HPDE6-E6E7 (cell line): ENCODE measurements around the gene SLC25A19.
"Not testable (repeated sequence)": the region's sequence is repeated elsewhere in the genome, so short reads cannot be mapped to it uniquely, and the experiment has no call there.

Experiments
- DNase-seq: peaks from one replicate; pipeline ENCODE4 v3.0.0; 2011; ENCODE audit warnings: missing footprints; ENCODE audit errors: extremely low spot score

The SLC25A19 gene

GRCh38 chr17:75267411-75268232 is 21.6 kb downstream of the SLC25A19 start:
- no peak for DNase-seq

GRCh38 chr17:75267153-75267410 is 22.2 kb downstream of the SLC25A19 start:
- DNase-seq, result no peak

GRCh38 chr17:75266316-75267152 is 22.7 kb downstream of the SLC25A19 start:
- DNase-seq, result no peak

DNA sequence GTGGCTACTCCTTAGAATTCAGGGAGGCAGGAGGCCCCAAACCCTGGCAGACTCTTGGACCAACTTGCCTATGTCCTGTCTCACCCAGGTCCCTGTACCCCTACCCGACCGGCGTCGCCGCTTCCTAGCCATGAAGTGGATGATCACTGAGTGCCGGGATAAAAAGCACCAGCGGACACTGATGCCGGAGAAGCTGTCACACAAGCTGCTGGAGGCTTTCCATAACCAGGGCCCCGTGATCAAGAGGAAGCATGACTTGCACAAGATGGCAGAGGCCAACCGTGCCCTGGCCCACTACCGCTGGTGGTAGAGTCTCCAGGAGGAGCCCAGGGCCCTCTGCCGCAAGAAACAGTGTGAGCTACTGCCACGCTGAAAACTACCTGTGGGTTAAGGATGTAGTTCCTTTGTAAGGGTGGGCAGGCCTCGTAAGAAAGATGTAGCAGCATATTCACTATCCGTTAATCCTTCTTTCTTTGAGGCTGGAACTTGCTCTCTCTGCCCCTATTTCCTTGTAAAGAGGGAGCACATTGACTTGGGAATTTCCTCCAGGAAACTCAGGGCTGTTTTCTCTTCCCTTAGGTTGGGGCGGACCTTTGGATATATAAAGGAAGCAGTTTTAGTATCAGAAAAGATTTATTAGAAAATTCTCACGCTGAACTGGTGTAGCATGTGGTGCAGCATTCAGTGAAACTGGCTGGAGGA is 23.5 kb downstream of the SLC25A19 start:
- no peak for DNase-seq

DNA sequence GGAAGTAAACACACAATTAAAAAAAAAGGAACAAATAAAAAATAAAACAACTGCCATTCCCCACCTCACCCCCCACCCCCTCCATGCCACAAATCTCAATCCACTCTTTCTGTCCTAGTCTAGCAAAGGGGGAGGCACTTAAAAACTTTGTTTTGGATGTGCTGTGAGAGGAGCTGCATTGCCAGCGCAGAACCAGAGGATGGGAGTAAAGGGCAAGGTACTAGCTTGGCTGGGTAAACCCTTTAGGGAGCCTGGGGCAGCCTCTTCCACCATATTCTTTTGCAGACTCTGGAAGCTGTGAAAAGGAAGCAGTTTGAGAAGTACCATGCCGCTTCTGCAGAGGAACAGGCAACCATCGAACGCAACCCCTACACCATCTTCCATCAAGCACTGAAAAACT is 26.2 kb downstream of the SLC25A19 start:
- no peak for DNase-seq

DNA sequence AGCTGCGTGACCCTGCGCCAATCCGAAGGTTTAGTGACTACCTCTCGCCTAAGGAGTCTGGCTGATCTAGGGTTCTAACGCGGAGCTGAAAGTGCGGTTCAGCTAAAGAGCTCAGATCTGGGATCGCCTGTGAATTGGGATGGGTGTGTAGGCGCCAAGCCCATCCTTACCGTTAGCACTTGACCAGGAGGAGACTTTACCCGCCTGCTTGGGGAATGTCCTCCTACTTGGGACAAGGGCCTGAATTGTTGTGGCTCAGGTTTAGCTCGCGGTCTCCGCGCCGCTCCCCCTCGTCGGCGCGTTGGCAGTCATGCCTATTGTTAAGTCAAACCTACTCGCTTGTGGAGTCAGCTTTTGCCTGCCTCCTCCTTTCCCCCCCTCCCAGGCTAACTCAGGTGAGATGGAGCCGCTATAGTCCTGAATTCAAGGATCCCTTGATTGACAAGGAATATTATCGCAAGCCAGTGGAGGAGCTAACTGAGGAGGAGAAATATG is 27.1 kb downstream of the SLC25A19 start:
- no peak for DNase-seq

GRCh38 chr17:75261336-75262111 is 27.7 kb downstream of the SLC25A19 start, which contains the start of the genes GGA3 and MRPS7:
Gene GGA3 (minus strand): TSS chr17:75261606. CDS start chr17:75261587, 19 bp downstream.
Gene MRPS7 (plus strand): TSS chr17:75261879. CDS start chr17:75261901, 22 bp downstream.
- peak; percentile 94 for DNase-seq

GRCh38 chr17:75260641-75261335 is 28.4 kb downstream of the SLC25A19 start:
- DNase-seq, result no peak

DNA sequence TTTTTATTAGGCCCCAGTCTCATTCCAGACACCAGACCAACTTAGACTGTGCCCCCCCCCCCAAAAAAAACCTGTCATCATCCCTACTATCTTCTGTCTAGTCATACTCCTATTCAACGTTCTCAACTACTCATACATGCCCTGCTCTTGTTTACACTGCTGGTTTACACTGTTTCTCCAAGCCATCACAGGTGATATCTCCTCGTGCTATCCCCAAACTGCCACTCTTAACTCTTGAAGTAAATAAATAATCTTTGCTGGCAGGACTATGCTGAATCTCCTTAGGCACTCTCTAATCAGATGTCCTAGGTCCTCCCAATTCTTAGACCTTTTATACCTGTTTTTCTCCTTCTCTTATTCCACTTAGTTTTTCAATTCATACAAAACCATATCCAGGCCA is 32.0 kb downstream of the SLC25A19 start:
- not testable (repeated sequence) for DNase-seq

DNA sequence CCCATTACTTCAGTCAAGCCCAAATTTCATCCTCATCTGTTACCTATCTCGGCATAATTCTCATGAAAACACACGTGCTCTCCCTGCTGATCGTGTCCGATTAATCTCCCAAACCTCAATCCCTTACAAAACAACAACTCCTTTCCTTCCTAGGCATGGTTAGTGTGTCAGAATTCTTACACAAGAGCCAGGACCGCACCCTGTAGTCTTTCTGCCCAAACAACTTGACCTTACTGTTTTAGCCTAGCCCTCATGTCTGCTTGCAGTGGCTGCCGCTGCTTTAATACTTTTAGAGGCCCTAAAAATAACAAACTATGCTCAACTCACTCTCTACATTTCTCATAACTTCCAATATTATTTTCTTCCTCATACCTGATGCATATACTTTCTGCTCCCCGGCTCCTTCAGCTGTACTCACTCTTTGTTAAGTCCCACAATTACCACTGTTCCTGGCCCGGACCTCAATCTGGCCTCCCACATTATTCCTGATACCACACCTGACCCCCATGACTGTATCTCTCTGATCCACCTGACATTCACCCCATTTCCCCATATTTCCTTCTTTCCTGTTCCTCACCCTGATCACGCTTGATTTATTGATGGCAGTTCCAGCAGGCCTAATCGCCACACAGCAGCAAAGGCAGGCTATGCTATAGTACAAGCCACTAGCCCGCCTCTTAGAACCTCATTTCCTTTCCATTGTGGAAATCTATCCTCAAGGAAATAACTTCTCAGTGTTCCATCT is 33.1 kb downstream of the SLC25A19 start:
- DNase-seq, result not testable (repeated sequence)

DNA sequence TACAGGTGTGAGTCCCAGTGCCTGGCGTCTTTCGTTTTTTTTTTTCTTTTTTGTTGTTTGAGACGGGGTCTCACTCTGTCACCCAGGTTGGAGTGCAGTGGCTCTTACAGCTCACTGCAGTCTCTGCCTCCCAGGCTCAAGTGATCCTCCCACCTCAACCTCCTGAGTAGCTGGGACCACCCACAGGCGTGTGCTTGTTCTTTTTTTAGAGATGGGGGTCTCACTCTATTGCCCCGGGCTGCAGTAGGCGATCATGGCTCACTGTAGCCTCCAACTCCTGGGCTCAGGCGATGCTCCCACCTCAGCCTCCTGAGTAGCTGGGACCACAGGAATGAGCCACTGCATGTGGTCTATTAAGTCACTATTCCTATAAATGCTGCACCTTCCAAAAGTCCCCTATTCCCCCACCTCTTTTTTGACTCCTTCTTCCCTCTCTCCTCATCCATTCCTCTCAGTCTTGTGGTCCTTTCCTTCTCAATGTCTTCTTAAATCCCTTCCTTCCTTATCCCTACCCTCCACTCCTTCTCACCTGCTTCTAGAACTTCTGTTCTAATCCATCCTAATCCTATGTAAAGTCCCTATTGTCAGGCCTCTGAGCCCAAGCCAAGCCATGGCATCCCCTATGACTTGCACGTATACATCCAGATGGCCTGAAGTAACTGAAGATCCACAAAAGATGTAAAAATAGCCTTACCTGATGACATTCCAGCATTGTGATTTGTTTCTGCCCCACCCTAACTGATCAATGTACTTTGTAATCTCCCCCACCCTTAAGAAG is 37.0 kb downstream of the SLC25A19 start:
- DNase-seq, result no peak

GRCh38 chr17:75250009-75250471 is 39.2 kb downstream of the SLC25A19 start:
- peak; percentile 76 for DNase-seq

GRCh38 chr17:75249564-75249963 is 39.7 kb downstream of the SLC25A19 start:
- DNase-seq, result no peak

DNA sequence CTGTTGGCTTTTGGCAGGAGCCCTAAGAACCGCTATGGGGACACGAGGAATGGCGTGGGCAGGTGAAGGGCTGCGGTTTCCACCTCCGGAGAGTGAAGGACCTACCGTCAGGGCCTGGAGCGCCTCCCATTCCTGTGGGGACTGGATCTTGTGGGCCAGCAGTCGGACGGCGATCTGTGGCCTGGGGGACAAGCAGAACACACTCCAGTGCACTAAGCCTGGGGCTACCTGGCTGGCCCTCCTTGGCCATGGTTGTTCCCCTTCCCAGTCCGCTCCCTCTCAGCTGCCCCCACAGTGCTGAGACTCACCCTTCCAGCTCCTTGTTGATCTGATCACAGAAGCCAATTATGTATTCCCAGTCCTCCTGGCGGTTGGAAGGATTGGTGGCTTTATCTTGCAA is 42.8 kb downstream of the SLC25A19 start:
- DNase-seq, result no peak

DNA sequence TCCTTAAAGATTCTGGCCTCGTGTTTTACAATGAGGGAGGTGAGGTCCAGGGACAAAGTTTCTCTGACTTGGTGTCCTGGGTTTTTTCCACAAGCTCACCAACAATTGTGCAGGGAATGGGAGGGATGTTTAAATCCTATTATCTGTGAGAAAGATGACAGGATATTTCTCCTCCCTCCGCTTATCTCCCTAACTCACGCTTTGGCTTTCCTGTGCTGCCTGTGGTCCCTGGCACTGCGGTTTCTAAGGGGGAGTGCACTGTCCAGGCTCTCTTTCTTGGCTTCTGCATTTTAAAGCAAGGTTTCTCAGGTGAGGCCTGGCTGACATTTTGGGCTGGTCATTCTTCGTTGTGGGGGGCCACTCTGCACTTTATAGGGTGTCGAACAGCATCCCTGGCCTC is 44.2 kb downstream of the SLC25A19 start:
- no peak for DNase-seq

DNA sequence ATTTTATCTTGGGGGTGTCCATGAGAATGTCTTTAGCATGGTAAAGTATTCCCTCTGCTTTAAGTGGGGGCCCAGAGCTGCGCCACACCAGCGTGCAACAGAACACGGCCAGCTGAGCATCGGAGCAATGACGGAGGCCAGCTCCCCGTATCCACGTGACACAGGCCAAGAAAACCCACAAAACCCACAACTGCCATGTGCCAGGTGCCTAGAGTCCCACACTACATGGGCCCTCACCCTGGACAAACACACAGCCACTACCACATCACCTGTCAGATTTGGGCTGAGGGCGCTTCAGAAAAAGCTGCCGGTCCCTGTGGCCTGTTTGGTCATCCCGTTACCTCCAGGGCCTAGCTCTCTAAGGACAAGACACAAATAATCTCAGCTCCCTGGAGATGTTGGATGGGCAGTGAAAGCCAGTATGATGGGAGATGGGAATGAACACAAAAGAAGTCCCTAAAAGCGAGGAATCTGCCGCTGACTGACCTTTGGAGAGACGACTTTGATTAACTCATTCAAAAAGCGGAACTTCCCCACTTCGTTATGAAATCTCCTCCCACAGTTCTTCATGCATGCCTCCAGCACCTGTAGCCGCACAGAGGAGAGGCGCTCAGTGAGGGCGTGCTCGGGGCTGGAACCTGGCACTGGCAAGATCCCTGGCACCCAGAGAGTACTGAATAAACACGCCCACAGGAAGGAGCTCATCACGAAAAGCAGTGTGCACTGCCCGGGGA is 44.9 kb downstream of the SLC25A19 start:
- no peak for DNase-seq

- no peak for DNase-seq
Observed at GRCh38 chr17:75242461-75243042, 46.7 kb downstream of the SLC25A19 start.

DNA sequence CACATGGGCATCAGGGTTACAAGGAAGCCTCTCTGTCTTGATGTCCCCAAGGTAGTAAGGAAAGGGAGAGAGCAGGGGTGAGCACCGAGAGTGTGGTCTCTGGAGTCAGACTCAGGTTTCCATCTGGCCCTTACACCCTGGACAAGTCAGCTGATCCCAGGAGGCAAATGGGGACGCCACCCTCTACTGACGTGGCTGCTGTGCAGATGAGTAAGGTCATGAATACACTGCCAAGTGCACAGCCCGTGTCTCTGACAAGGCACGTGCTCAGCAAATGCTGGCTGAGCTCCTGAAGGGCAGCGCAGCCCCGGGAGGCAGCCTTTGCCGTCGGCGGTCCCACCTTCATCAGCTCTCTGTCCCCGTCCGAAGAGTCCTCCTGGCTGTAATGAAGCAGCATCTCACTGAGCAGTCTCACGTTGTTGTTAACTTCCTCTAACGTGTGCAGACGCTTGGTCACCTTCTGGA is 47.2 kb downstream of the SLC25A19 start:
- DNase-seq, result no peak
